NB4 (cell line): Measurements from ENCODE around the gene PHACTR2.
"Not testable (repeated sequence)": the region's sequence is repeated elsewhere in the genome, so short reads cannot be mapped to it uniquely, and the experiment has no call there.

Source experiments
- POLR2A ChIP-seq: IDR thresholded peaks from 2 replicates; pipeline ENCODE4 v1.6.1; 2011; ENCODE audit warnings: mild to moderate bottlenecking; ENCODE audit not compliant: insufficient read length; ENCODE audit errors: extremely low read depth
- TF ChIP-seq, protein P1 (sequence below): IDR thresholded peaks from one replicate; pipeline ENCODE4 v1.5.1; 2012; ENCODE audit warnings: low read depth, low read length

DNA sequence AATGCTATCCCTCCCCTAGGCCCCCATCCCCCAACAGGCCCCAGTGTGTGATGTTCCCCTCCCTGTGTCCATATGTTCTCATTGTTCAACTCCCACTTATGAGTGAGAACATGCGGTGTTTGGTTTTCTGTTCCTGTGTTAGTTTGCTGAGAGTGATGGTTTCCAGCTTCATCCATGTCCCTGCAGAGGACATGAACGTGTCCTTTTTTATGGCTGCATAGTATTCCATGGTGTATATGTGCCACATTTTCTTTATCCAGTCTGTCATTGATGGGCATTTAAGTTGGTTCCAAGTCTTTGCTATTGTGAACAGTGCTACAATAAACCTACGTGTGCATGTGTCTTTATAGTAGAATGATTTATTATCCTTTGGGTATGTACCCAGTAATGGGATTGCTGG, 173.9 kb downstream of the PHACTR2 start:
- TF ChIP-seq, protein P1, sequence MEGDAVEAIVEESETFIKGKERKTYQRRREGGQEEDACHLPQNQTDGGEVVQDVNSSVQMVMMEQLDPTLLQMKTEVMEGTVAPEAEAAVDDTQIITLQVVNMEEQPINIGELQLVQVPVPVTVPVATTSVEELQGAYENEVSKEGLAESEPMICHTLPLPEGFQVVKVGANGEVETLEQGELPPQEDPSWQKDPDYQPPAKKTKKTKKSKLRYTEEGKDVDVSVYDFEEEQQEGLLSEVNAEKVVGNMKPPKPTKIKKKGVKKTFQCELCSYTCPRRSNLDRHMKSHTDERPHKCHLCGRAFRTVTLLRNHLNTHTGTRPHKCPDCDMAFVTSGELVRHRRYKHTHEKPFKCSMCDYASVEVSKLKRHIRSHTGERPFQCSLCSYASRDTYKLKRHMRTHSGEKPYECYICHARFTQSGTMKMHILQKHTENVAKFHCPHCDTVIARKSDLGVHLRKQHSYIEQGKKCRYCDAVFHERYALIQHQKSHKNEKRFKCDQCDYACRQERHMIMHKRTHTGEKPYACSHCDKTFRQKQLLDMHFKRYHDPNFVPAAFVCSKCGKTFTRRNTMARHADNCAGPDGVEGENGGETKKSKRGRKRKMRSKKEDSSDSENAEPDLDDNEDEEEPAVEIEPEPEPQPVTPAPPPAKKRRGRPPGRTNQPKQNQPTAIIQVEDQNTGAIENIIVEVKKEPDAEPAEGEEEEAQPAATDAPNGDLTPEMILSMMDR: not testable (repeated sequence)
- TF ChIP-seq POLR2A: not testable (repeated sequence)
